Panc1 (cell line): Measurements from ENCODE around the gene HSP90AB1. TPM values are rescaled to one million over a fixed set of nuclear protein-coding genes. Genes with fewer than 3 reads are reported as not detected.

Experiments
- ATAC-seq: fragments of 200-7000 bp; cut with Tn5 transposase; 2 replicates; pipeline ENCODE4 v1.9.1; 2020; ENCODE audit warnings: mild to moderate bottlenecking, moderate library complexity
- BruUV-seq: library from RNA; stranded (reverse); fragments of 400-500 nt; replicated peaks from 2 replicates; lab custom pipeline; 2021; lab: Mats Ljungman, UMichigan
- CTCF ChIA-PET: fragments of 300-600 bp; sonication (Branson Sonifier 250); formaldehyde crosslinking; loops from one replicate; lab custom pipeline; 2022; ENCODE audit warnings: antibody characterized with exemption; lab: Charles Lee
- POLR2A ChIA-PET: fragments of 300-600 bp; sonication (Branson Sonifier 250); formaldehyde crosslinking; loops from one replicate; lab custom pipeline; 2022; ENCODE audit warnings: antibody characterized with exemption; lab: Charles Lee
- DNase-seq: peaks from one replicate; pipeline ENCODE4 v3.0.0-alpha.2; 2010; ENCODE audit warnings: low read depth, low spot score
- H3K27ac ChIP-seq: 2 replicates; pipeline ENCODE4 v1.5.1; 2011; ENCODE audit warnings: mild to moderate bottlenecking, low read length, inconsistent platforms
- H3K27me3 ChIP-seq: fragments of 200-500 bp; sonication (Bioruptor generic); 2 replicates; pipeline ENCODE4 v1.6.0; 2014; ENCODE audit warnings: low read length, inconsistent platforms; ENCODE audit not compliant: control insufficient read depth, insufficient read depth
- H3K36me3 ChIP-seq: fragments of 200-500 bp; sonication (Bioruptor generic); 2 replicates; pipeline ENCODE4 v1.5.1; 2014; ENCODE audit warnings: inconsistent platforms, mild to moderate bottlenecking, low read length, moderate library complexity; ENCODE audit not compliant: control insufficient read depth, insufficient read depth
- H3K4me1 ChIP-seq: 2 replicates; pipeline ENCODE4 v1.5.1; 2011; ENCODE audit warnings: inconsistent platforms, mild to moderate bottlenecking, low read length, moderate library complexity; ENCODE audit not compliant: control insufficient read depth, insufficient read depth
- H3K4me3 ChIP-seq, 2 experiments: 2 replicates each; pipeline ENCODE4 v1.5.1; 2011 to 2012; ENCODE audit warnings: low read depth in 2 of 2, low read length in 2 of 2, mild to moderate bottlenecking in 2 of 2, inconsistent platforms in 1 of 2, moderate library complexity in 1 of 2
- H3K9me3 ChIP-seq: fragments of 200-500 bp; sonication (Bioruptor generic); 2 replicates; pipeline ENCODE4 v1.5.1; 2014; ENCODE audit warnings: low read depth, mild to moderate bottlenecking, inconsistent platforms, low read length, moderate library complexity; ENCODE audit not compliant: control insufficient read depth, insufficient read depth
- CTCF ChIP-seq: fragments of 450-650 bp; IDR thresholded peaks from 2 replicates; pipeline ENCODE4 v1.5.1; 2017; ENCODE audit warnings: mild to moderate bottlenecking
- POLR2AphosphoS5 ChIP-seq: IDR thresholded peaks from 2 replicates; pipeline ENCODE4 v1.6.1; 2012; ENCODE audit warnings: mild to moderate bottlenecking, low read depth, low read length, moderate library complexity
- REST ChIP-seq, 2 experiments: IDR thresholded peaks; 2 replicates each; pipeline ENCODE4 v1.6.1; 2011 to 2012; ENCODE audit warnings: low read depth in 2 of 2, control low read depth in 1 of 2, low read length in 1 of 2, mild to moderate bottlenecking in 1 of 2, moderate library complexity in 1 of 2; ENCODE audit not compliant: insufficient read depth in 1 of 2
- SIN3A ChIP-seq: IDR thresholded peaks from 2 replicates; pipeline ENCODE4 v1.6.1; 2012; ENCODE audit warnings: low read depth, mild to moderate bottlenecking, low read length, moderate library complexity, borderline replicate concordance; ENCODE audit not compliant: insufficient read depth
- TCF7L2 ChIP-seq: IDR thresholded peaks from 2 replicates; pipeline ENCODE4 v1.6.1; 2011; ENCODE audit warnings: mild to moderate bottlenecking, low read depth, low read length, inconsistent platforms
- in situ Hi-C: cut with HindIII; loops from 2 replicates; pipeline ENCODE4 v1.10.0; 2016; ENCODE audit warnings: low sequenced_read_pairs, low pct_unique_long_range_greater_than_20kb
- intact Hi-C: fragments of 100-400 bp; cut with micrococcal nuclease; formaldehyde crosslinking; loops from one replicate; pipeline ENCODE4 v1.10.0; 2022; ENCODE audit not compliant: unreplicated experiment
- total RNA-seq: library from RNA; stranded (reverse); gene quantifications from one replicate; pipeline ENCODE4 v1.2.1, GENCODE V29; 2021; ENCODE audit not compliant: unreplicated experiment

The HSP90AB1 gene
- total RNA-seq, 1 experiment from 2014 or later = 1,253 TPM

- DNase-seq (no peak), ATAC-seq (no peak)
- Histone ChIP-seq H3K4me3 (no peak overlapping the region), H3K9me3 (no peaks in the 10 kb centered on the region), H3K27ac (no peak overlapping the region), H3K27me3 (no peaks in the 10 kb centered on the region), H3K4me1 (peaks cover 26% of the 10 kb centered on the region), H3K36me3 (no peaks in the 10 kb centered on the region)
- ChIA-PET POLR2A (interaction anchor here (0.5 kb wide), 1 partner anchor 24 kb away, joined by 7 read pairs; no protein-coding TSS in a partner anchor), CTCF (no interaction called here)
- in situ Hi-C loops = no loop called here
- intact Hi-C loops = no loop called here
- BruUV-seq = no TSS peak
- no peak for TF ChIP-seq CTCF
- TF ChIP-seq REST (IDR thresholded peaks at IDR 0.05; ENCODE audit: insufficient read depth in 1 of 2, low read depth in 2 of 2, low read length in 1 of 2) = no peak
- TF ChIP-seq POLR2AphosphoS5 = no peak
- TF ChIP-seq TCF7L2 = no peak
- no peak for TF ChIP-seq SIN3A
Measured at GRCh38 chr6:44214307-44214706, 32.6 kb upstream of the HSP90AB1 start.

GRCh38 chr6:44216677-44217331, 30.1 kb upstream of the HSP90AB1 start, which contains the start of gene MYMX:
MYMX (plus strand) TSS chr6:44216926; CDS start chr6:44217472, 546 bp downstream.
- ChIA-PET POLR2A (no interaction called here), CTCF (interaction anchor here (0.7 kb wide), 1 partner anchor 597 kb away, joined by 5 read pairs; no protein-coding TSS in a partner anchor)
- in situ Hi-C loops = no loop called here
- TF ChIP-seq REST (IDR thresholded peaks at IDR 0.05; ENCODE audit: insufficient read depth in 1 of 2, low read depth in 2 of 2, low read length in 1 of 2) (no peak), TCF7L2 (no peak), CTCF (no peak), SIN3A (no peak), POLR2AphosphoS5 (no peak)
- ATAC-seq = no peak
- no peaks in the 10 kb centered on the region for H3K27me3 ChIP-seq
- peaks cover 36% of the 10 kb centered on the region for H3K4me1 ChIP-seq
- DNase-seq = no peak
- peak within 1 kb of the TSS; percentile 98 for H3K27ac ChIP-seq
- H3K9me3 ChIP-seq = no peaks in the 10 kb centered on the region
- H3K36me3 ChIP-seq = no peaks in the 10 kb centered on the region
- intact Hi-C loops = no loop called here
- no peak within 1 kb of the TSS; a peak in 1 of 4 replicates for H3K4me3 ChIP-seq
- BruUV-seq = no TSS peak
